Stimulated activated CD4-positive, alpha-beta T cell treated with anti-CD3 and anti-CD28 coated beads, Interleukin-4, amount 100 ng/mL, for 48 hours (primary cell): Measurements from ENCODE around the gene SDK1.

Experiments used
- DNase-seq, 2 donors: peaks; one replicate each; pipeline ENCODE4 v3.0.0-alpha.2; 2020; ENCODE audit warnings: low read depth in 2 of 2

SDK1 gene

DNA sequence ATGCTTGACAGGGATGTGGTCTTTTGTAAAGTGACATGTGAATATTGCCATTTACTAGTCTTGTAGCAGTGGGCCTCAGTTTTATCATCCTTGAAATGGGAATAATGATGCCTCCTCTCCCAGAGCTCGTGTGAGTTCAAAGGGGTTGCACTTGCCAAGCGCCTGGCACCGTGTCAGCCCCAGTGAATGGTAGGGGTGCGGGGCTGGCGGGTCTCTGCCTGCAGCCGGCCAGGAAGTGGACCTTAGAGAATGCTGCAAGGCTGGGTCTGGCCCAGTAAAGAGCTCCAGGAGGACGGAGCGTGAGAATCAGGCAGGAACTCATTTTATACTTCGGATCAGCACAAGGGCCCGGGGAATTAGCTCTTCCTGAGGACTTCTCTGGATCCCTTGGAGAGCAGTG, 856.6 kb downstream of the SDK1 start:
- no peak for DNase-seq

DNA sequence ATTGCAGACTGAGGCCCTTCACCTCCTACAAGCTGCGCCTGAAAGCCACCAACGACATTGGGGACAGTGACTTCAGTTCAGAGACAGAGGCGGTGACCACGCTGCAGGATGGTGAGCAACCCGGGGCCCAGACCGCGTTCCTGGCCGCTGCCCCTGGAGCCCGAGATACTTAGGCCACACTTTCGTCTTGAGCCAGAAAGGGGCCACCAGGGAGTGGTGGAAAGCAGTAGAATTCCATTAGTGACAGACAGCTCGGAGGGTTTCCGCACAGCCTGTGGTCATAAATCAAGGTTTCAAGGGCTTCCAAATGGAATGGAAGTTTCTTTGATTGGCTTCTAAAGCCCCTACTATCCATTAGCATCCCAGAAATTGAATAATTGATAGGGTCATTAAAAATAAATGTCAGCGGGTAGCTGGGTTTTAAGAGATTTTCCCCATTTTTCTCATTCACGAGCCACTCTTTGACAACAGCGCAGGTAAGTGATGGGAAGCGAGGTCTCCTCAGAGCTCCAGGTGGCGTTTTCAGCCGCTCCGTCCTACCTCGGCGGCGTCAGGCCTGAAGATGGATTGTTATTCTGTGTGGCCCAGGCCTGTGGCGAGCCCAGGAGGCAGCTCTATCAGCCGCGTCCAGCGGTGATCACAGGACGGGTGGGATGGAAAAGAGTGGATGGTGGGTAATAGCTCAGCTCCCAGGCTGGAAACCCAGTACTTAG, 857.5 kb downstream of the SDK1 start:
- DNase-seq: no peak

DNA sequence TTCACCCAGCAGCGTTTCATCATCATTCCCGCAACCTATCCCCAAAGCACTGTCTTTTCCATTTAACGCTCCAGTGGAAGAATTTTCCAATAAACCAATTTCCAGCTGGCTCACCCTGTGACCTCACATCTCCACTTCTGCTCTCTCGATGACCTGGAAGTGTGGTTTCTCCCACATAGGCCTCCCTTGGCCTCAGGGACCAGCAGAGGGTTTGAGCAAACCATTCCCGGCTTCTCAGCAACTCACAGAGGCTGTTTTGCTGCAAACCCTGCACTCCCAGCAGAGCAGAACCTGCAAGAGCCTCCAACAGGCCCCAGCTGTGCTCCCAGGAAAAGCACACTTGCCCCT, 858.1 kb downstream of the SDK1 start:
- no peak for DNase-seq

DNA sequence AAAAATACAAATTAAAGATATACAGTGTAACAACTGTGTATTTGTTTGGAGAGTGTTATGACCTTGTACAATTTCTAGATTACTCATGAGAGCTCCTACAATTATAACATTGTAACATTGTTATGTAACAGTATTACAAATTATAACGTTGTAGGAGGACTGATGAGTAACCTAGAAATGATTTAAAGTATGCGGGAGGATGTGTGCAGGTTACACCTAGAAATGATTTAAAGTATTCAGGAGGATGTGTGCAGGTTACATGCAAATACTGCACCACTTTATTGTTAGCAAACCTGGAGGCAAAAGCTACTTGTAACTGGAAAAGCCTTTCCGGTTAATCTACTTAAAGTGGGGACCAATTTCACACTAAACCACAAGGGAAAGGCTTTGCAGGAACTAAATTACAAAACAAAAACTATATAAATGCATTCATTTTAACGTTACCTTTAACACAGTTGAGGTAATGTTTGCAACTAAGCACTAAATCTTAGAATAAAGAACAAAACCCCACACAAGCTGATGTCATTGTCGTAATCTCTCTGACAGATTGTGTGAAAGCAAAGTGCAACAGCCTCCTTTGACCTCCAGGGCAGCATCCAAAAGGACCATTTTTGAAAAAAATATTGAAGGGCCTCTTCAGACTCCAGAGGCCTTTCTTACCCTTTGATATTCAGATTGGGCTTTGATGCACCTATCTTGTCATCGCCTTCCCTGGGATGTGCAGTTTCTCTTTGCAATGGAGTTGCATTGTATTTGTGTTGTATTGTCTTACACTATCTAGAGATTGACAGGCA, 858.9 kb downstream of the SDK1 start:
- no peak for DNase-seq

DNA sequence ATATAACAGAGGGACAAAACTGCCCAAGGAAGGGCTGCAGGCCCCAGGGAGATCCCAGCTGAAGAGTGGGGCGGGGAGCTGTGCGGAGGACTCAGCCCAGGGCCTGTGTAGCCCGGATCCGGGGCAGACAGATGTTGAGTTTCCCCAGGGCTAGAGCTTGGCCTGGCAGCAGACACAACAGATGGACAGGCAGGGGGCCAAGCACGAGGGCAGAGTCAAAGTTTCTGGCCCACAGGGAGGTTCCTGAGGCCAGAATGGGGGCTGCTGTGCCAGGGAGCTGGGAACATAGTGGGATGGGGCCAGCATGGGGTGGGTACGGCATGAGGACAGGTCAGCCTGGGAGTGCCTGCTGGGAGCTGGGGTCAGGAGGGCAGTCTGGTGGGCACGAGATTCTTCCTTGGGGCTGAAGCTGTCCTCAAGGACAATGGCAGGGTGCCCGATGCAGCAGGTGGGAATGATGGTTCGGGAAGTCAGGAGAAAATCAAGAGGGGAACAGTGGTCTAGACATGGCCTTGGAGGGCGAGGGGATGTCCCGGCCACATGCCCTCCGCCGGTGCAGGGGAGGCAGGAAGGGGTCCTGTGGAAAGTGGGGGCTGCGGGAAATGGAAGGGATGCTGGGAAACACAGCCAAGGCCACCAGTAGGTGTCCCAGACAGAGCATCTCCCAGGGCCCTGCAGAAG, 862.0 kb downstream of the SDK1 start:
- DNase-seq: no peak

DNA sequence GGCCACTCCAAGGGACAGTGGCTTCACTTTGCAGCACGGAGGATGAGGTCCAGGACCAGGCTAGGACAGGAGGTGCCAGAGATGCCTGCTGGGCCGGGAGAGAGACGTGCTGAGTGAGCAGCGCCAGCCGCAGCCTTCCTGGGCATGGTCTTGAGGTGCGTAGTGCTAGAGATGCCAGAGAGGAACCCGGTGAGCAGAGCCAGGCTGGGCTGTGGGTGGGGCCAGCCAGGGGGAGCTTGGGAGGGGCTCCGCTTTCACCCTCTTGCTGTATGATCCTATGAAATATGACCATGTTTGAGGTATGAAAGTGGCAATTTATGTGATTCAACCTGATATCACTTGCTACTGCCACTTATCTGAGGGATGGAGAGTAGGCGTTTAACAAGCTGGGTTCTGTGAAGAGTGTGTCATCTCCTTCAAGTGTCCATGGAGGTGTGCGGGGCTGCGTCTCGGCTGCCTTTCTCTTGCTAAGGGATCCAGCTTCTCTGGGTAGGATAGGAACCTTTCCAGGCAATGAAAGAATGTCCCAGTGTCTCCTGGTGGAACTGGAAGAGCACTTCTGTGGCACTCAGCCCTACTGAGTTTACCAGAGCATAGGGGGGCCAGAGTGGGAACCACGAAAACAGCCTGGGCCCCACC, 862.6 kb downstream of the SDK1 start:
- DNase-seq: no peak

DNA sequence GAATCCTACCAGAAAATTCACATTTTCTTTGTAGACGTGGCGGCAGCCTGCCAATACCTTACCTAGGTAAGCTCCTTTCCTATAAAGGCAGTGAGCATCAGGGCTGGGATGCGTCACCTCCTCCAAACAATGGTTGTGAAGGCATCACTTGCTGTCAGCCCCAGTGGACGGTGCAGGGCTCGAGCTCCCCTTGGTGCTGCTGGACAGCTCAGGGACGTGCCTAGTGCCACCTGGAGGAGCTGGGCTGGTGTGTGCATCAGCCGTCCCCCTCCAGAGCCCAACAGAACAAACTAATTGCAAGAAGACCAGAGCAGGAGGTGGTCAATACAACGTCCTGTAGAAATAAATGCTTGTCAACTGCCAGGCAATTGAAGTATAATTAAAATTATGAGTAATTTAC, 863.5 kb downstream of the SDK1 start:
- no peak for DNase-seq

DNA sequence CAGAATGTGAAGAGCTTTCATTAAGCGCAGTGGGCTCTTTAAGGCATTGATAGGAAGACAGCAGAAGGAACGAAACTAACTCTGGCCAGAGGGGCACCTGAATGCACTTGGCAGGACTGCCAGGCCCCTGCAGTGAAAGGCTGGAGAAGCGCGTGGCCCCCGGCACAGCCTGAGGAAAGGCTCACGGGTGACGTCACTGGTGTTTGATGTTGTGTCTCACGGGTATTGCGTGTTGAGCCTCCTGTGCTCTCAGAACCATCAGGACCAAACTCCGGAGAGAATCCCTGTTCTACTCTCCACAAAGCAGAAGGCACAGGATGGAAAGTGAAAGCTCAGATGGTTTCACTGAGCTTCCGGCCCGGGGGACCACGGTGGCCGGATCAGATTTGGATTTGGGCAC, 865.3 kb downstream of the SDK1 start:
- DNase-seq: no peak

DNA sequence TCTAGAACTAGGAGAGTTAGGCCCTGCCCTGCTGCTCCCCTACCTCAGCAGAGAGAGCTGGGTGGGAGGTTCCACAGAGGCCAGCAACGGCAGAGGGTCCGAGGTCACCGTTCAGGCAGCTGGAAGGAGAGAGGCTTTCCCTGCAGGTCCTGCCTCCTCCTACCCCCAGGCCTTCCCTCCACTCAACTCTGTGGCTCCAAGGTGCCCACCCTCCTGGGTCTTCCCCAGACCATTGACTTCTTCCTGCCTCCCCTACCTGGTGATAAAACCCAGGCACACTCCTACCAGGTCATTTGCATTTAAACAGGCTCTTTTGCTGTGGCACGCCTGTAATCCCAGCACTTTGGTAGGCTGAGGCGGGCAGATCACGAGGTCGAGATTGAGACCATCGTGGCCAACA, 865.8 kb downstream of the SDK1 start:
- DNase-seq: no peak

DNA sequence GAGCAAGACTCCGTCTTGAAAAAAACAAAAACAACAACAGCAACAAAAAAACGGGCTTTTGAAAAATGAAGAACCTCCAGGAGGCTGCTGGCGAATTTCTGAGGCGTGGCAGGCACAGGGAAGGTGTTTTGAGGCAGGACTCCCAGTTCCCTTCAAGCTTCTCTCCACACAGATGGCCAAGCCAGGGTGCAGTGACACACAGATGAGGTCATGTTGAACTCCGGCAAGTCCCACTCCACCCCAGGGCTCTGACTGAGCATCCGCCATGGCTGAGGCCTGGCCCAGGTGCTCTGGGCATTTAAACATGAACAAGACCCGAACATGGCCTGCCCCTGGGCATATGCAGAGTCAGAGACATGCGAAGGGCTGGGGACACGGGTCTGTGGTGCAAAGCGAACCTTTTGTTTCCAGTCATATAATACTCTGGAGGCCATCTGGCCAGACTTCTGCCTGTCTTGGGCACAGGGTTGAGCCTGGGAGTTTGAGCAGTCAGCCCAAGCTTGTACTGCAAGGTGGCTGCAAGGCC, 866.4 kb downstream of the SDK1 start:
- no peak for DNase-seq

DNA sequence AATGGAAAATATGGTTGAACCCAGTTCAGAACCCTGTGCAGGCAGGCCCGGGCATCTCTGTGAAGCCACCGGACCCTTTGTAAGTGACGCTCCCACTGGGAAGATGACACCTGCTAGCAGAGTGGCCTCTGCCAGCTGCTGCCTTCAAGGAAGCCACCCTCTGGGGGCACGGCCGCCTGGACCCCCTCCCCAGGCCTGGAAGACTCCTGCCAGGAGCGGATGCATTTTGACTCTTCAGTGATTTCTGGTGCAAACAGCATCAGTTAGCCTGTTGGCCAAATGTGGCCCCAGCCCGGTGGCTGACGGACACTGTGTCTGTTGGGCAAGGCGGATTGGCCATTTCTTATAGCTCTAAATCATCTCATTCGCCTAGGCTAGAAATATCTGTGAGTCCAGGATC, 867.0 kb downstream of the SDK1 start:
- no peak for DNase-seq

DNA sequence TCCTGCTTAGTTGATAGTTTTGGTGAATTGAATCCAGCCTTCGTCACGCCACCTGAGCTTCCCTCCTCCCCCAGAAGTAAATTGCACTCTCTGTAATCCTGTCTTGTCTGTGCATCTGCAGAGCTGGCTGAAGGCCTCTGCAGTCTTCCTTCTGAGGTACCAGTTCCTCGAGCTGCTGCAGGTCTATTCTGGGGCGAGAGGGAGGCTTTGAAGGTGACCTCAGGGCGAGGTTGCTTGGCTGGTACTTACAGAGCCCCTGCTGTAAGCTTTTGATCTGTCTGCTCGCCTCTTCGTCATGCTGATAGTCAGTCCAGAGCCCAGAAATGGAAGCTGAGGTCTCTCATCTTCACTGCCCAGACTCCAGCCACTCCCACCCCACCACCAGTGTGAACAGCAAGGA, 867.5 kb downstream of the SDK1 start:
- no peak for DNase-seq

DNA sequence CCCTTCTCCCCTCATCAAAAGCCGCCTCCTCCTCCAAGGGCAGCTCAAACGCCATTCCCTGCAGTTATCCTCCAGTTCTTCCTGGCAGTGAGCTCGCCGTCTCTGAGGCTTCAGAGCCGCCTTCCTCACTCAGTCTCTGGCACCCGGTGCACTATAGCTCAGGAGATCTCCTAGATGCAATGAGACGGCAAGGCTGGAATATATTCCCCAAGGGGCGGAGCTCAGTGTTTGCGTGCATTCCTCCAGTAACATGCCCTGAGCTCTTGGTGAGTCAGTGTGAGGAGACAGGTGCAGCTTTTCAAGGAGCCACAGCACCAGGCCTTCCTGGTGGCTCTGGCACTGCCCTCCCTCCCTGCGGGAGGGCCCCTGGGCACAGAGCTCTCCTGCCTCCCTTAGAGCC, 868.4 kb downstream of the SDK1 start:
- no peak for DNase-seq

DNA sequence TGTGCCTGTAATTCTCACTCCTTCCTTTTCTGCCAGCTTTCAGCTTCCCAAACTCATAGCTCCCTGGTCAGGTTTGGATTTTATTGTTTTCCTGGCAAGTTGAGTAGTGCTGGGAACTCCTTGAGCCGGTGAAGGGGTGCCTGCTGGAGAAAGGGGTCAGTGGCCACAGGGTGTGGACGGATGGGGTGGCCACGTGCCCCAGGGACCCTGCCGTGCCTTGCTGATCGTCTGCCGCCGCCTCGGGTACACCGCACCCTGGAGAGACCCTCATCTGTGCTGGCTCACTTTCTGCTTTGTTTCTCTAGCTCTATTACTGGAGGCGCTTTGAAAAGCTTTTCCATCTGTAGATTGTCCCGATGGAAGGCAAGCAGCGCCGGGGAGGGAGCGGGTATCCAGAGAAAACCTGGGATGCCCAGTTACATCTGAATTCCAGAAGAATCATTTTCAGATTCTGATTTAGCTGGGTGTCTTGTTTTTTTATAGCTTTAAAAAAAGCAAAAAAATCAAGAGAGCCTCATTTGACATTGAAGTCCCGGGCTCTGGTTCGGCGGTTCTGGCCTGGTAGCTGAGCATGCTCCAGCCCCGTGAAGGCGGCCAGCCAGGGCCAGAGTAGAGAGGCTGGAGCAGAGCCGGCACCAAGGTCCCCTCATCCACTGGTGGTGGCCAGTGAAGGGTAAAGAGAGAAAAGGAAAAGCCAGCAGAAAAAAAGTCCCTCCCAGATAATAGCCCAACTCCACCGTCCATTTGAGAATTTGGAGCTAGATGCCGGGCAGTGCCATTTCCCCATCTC, 870.1 kb downstream of the SDK1 start:
- DNase-seq: no peak

DNA sequence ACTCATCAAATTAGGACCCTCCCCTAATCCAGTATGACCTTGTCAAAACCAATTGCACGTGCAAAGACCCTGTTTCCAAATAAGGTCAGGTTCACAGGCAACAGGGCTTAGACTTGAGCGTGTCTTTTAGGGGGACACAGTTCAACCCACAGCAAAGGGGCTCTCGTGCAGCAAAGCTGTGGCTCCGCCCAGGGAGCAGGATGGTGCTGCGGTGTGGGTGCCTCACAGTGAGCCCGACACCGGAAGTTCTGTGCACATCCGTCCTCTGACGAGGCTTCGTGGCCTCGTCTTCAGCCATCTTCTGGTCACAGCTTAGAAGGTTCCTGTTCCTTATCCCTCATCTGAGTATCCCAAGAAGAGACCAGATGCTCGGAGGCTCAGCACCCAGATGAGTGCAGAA, 871.8 kb downstream of the SDK1 start:
- no peak for DNase-seq

DNA sequence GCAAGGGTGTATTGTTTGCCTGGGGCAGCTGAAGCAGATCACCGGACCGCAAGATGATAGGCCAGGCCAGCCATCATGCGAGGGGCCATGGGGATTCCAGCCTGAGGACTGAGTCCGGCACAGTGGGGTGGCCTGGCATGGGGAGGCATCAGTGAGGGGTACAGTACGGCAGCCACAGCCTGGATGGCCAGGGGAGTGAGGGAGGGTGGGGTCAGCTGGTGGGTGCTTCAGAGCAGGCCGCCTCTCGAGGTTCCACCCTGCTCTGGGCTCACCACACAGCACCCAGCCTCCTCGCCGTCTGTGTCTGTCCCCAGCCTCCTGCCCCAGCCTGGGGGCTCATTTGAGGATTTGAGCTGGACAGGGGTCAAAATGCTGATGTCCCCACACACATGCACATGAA, 872.6 kb downstream of the SDK1 start:
- DNase-seq: no peak

DNA sequence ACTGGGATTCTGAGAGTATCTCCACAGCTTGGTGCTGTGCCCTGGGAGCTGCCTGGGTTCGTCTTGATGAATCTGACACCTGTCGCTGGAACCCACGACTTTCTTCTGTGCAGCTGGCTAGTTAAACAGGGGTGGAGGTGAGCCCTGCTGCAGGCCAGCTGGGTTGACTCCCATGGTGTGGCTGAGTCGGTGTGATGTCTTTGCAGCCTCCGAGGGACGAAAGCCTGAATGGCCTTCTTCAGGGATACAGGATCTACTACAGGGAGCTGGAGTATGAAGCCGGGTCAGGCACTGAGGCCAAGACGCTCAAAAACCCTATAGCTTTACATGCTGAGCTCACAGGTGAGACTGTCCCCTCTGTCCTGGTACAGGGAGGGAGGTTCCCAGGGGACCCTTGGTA, 873.0 kb downstream of the SDK1 start:
- DNase-seq: no peak

DNA sequence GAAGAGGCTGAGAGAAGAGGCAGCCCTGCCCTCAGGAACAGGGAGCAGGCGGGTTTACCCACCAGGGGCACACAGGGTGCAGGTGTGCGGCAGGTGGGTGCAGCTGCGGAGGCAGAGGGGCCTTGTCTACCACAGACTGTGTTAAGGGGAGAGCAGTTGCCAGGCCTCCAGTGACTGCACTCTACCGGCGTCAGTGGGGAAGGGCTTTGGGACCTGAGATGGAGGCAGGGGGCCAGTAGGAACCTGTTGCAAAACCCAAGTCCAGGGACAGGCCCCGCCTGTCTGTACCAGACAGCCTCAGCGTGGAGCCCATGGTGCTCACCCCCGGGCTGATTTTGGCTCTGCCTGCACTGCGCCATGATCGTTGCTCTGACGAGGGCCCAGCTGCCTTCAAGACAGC, 873.4 kb downstream of the SDK1 start:
- no peak for DNase-seq

DNA sequence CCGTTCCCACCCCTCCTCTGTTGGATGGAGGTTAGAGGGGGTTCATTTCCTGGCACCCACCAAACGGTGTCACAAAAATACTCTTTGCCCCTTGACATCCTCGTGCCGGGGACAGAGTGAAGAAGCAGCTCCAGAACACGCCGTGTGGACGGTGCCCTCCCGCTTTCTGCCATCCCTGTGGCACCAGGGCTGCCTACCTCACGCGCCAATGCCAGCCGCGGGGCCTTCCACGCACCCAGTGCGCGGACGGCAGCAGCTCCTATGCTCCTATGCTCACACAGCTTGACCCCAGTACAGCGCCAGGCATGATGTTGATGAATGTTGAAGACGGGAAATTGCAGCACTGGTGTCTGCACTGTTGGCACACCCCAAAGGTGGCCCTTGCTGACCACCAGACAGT, 873.8 kb downstream of the SDK1 start:
- no peak for DNase-seq

DNA sequence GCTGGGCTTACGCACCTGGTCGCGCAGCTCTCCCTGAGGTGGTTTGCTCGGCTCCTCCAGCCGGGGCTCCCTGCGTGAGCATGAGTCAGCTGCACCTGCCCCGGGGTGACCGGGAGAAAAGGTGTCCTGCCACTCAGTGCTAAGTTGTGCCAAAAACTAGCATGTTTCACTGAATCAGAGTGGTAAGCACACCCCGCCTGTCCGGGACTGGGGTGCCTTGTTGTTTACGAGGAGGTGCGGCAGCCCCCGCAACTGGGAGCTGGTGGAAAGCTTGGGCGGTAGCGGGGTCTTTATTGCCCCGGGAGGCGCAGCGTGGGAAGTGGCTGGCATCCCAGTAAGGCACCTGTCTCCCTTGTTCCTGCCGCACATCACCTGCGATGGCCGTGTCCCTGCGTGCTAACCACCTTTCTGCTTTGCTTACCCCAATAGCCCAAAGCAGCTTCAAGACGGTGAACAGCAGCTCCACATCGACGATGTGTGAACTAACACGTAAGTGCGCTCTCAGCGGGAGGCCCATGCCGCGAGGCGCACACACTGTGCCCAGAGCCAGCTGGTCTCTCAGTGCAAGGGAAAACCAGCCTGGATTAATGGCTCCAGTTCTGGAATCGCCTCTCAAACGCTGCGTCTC, 874.4 kb downstream of the SDK1 start:
- DNase-seq: no peak

DNA sequence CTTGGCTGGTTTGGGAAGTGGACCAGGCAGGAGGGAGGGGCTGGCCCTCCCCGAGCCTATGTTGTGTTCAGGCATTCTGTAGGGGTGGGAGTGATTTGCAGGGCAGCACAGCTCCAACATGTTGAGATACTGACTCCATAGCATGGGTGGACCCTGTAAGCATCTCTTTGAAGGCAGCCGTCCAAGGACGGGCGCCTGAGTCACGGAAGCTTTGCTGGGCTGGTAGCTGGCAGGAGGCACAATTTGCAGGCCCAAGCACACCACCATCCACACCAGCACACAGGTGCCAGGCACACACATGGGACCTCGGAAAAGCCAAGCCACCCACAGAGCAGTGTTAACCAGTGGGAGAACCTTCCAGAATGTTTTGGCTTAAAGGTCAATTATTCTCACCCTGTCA, 875.9 kb downstream of the SDK1 start:
- no peak for DNase-seq
